IMR-90 (cell line): Measurements from ENCODE around the gene SMIM14. TPM values are rescaled to one million over a fixed set of nuclear protein-coding genes. Genes with fewer than 3 reads are reported as not detected.

Source experiments
- ATAC-seq: fragments of 200-7000 bp; cut with Tn5 transposase; 2 replicates; pipeline ENCODE4 v1.9.1; 2020; ENCODE audit warnings: low read depth, mild to moderate bottlenecking, moderate library complexity
- BruUV-seq: library from RNA; stranded (reverse); fragments of 400-500 nt; replicated peaks from 2 replicates; lab custom pipeline; 2021; lab: Mats Ljungman, UMichigan
- CTCF ChIA-PET: fragments of 300-600 bp; formaldehyde crosslinking; extraction: SDS; loops from one replicate; lab custom pipeline; 2021; ENCODE audit warnings: antibody characterized with exemption; lab: Yijun Ruan, JAX
- POLR2A ChIA-PET: fragments of 300-600 bp; sonication (Branson Sonifier 250); formaldehyde crosslinking; loops from one replicate; lab custom pipeline; 2022; ENCODE audit warnings: antibody characterized with exemption; ENCODE audit not compliant: unreplicated experiment; lab: Charles Lee
- DNase-seq: peaks from one replicate; pipeline ENCODE4 v3.0.0; 2013
- H2AFZ ChIP-seq: replicated peaks from 2 replicates; pipeline ENCODE3; 2013; ENCODE audit warnings: low read length, mild to moderate bottlenecking; ENCODE audit not compliant: poor library complexity
- H2AK5ac ChIP-seq: 2 replicates; pipeline ENCODE4 v1.6.1; 2013; ENCODE audit warnings: low read depth, low read length, inconsistent platforms
- H2AK9ac ChIP-seq: replicated peaks from 2 replicates; pipeline ENCODE3; 2013; ENCODE audit warnings: mild to moderate bottlenecking, low read depth, low read length, moderate library complexity; ENCODE audit not compliant: poor library complexity
- H2BK120ac ChIP-seq: 2 replicates; pipeline ENCODE4 v1.6.1; 2013; ENCODE audit warnings: low read depth, low read length, inconsistent platforms
- H2BK15ac ChIP-seq: 3 replicates; pipeline ENCODE4 v1.6.1; 2013; ENCODE audit warnings: low read depth, low read length, inconsistent platforms
- H2BK20ac ChIP-seq: 2 replicates; pipeline ENCODE4 v1.6.1; 2013; ENCODE audit warnings: low read depth, mild to moderate bottlenecking, inconsistent platforms, low read length, moderate library complexity
- H2BK5ac ChIP-seq: 2 replicates; pipeline ENCODE4 v1.6.1; 2013; ENCODE audit warnings: mild to moderate bottlenecking, low read depth, low read length, inconsistent platforms; ENCODE audit not compliant: poor library complexity, severe bottlenecking
- H3K14ac ChIP-seq: replicated peaks from 2 replicates; pipeline ENCODE4 v1.6.1; 2013; ENCODE audit warnings: low read depth, low read length, inconsistent platforms
- H3K18ac ChIP-seq: 2 replicates; pipeline ENCODE4 v1.6.1; 2013; ENCODE audit warnings: low read depth, low read length, control low read depth
- H3K23ac ChIP-seq: 2 replicates; pipeline ENCODE4 v1.6.1; 2013; ENCODE audit warnings: low read depth, low read length, inconsistent platforms
- H3K27ac ChIP-seq: 2 replicates; pipeline ENCODE4 v1.5.1; 2013; ENCODE audit warnings: mild to moderate bottlenecking, control low read depth, low read length; ENCODE audit not compliant: insufficient read depth
- H3K27me3 ChIP-seq: 2 replicates; pipeline ENCODE4 v1.6.1; 2013; ENCODE audit warnings: low read length; ENCODE audit not compliant: control insufficient read depth, insufficient read depth
- H3K36me3 ChIP-seq: 2 replicates; pipeline ENCODE4 v1.6.1; 2013; ENCODE audit warnings: low read length, mixed read lengths; ENCODE audit not compliant: control insufficient read depth, insufficient read depth
- H3K4ac ChIP-seq: 2 replicates; pipeline ENCODE4 v1.6.1; 2013; ENCODE audit warnings: low read depth, low read length, inconsistent platforms
- H3K4me1 ChIP-seq: 2 replicates; pipeline ENCODE4 v1.6.1; 2013; ENCODE audit warnings: low read length, mixed read lengths; ENCODE audit not compliant: control insufficient read depth, insufficient read depth
- H3K4me2 ChIP-seq: 2 replicates; pipeline ENCODE4 v1.6.1; 2013; ENCODE audit warnings: low read depth, mild to moderate bottlenecking, control low read depth, low read length, moderate library complexity
- H3K4me3 ChIP-seq: 2 replicates; pipeline ENCODE4 v1.5.1; 2013; ENCODE audit warnings: low read depth, mild to moderate bottlenecking, control low read depth, low read length, moderate library complexity; ENCODE audit not compliant: insufficient read depth
- H3K56ac ChIP-seq: 2 replicates; pipeline ENCODE4 v1.6.1; 2013; ENCODE audit warnings: low read length, inconsistent platforms; ENCODE audit not compliant: insufficient read depth; ENCODE audit errors: extremely low read depth
- H3K79me1 ChIP-seq, 2 experiments: 2 replicates each; pipeline ENCODE4 v1.6.1; 2013; ENCODE audit warnings: low read length in 2 of 2, inconsistent platforms in 1 of 2, low read depth in 1 of 2
- H3K9ac ChIP-seq: 2 replicates; pipeline ENCODE4 v1.6.1; 2013; ENCODE audit warnings: low read depth, low read length, control low read depth
- H3K9me1 ChIP-seq: 2 replicates; pipeline ENCODE4 v1.6.1; 2013; ENCODE audit warnings: low read length, inconsistent platforms; ENCODE audit not compliant: insufficient read depth
- H3K9me3 ChIP-seq: 2 replicates; pipeline ENCODE4 v1.6.1; 2013; ENCODE audit warnings: low read length; ENCODE audit not compliant: control insufficient read depth, insufficient read depth
- H4K20me1 ChIP-seq: 2 replicates; pipeline ENCODE4 v1.6.1; 2013; ENCODE audit warnings: low read length, inconsistent platforms; ENCODE audit not compliant: insufficient read depth
- H4K5ac ChIP-seq: 2 replicates; pipeline ENCODE4 v1.6.1; 2013; ENCODE audit warnings: mild to moderate bottlenecking, low read depth, low read length, control low read depth
- H4K8ac ChIP-seq, 2 experiments: 2 replicates each; pipeline ENCODE4 v1.6.1; 2013; ENCODE audit warnings: low read depth in 2 of 2, low read length in 2 of 2, control low read depth in 1 of 2, inconsistent platforms in 1 of 2
- H4K91ac ChIP-seq: 2 replicates; pipeline ENCODE4 v1.6.1; 2013; ENCODE audit warnings: low read depth, low read length, inconsistent platforms; ENCODE audit not compliant: insufficient read depth
- CHD1 ChIP-seq: IDR thresholded peaks from 2 replicates; pipeline ENCODE4 v1.6.1; 2012; ENCODE audit warnings: low read depth, low read length, improper control_type of control experiment
- MAFK ChIP-seq: IDR thresholded peaks from 2 replicates; pipeline ENCODE4 v1.6.1; 2012; ENCODE audit warnings: low read depth, low read length, improper control_type of control experiment
- POLR2A ChIP-seq: IDR thresholded peaks from 2 replicates; pipeline ENCODE4 v1.6.1; 2012; ENCODE audit warnings: mild to moderate bottlenecking, low read depth, low read length
- RFX5 ChIP-seq: IDR thresholded peaks from 2 replicates; pipeline ENCODE4 v1.8.0; 2012; ENCODE audit warnings: low read depth, mild to moderate bottlenecking, low read length, moderate library complexity
- SMC3 ChIP-seq: fragments of 150-350 bp; IDR thresholded peaks from 2 replicates; pipeline ENCODE4 v1.6.1; 2016; ENCODE audit warnings: low read depth, mild to moderate bottlenecking, antibody characterized with exemption, low read length, moderate library complexity
- WGBS, 2 experiments: methylation state at CpG; one replicate each; pipeline versions ENCODE4 v1.1.5 to v1.1.7; 2013; ENCODE audit warnings: missing lambda C conversion rate in 2 of 2; ENCODE audit not compliant: insufficient read length in 1 of 2; ENCODE audit errors: extremely low coverage in 2 of 2; 5-methylcytosine and 5-hydroxymethylcytosine counted together
- dilution Hi-C: fragments of 300-500 bp; cut with HindIII; formaldehyde crosslinking; loops from one replicate; pipeline ENCODE4 v1.14.3; 2018; ENCODE audit warnings: low sequenced_read_pairs; ENCODE audit not compliant: unreplicated experiment
- in situ Hi-C: fragments of 300-500 bp; cut with MboI; formaldehyde crosslinking; loops from 3 replicates; pipeline ENCODE4 v1.14.3; 2019; ENCODE audit warnings: low sequenced_read_pairs, inconsistent platforms, mixed read lengths
- intact Hi-C: fragments of 100-400 bp; cut with micrococcal nuclease; formaldehyde crosslinking; loops from 2 replicates; pipeline ENCODE4 v1.10.0; 2022
- polyA plus RNA-seq, 3 experiments: library from polyadenylated mRNA; depleted of rRNA; stranded (reverse); fragments of >200 nt; gene quantifications; 2 replicates each; pipeline ENCODE4 v1.2.3, GENCODE V29; 2012; ENCODE audit warnings: low replicate concordance in 1 of 3
- total RNA-seq: library from RNA; depleted of rRNA; stranded (reverse); fragments of >200 nt; gene quantifications from 2 replicates; pipeline ENCODE4 v1.2.3, GENCODE V29; 2012

Gene SMIM14
- total and polyA plus RNA-seq, 2 of the 4 experiments (the other 2 are of a cell fraction): 15.6 to 20.9 TPM

- Histone ChIP-seq H3K4me1 (peaks cover 13% of the 10 kb centered on the region), H3K79me1 (peaks cover 0 to 8% of the 10 kb centered on the region in 2 experiments; a peak in 1 of 4 replicates), H3K9me3 (no peaks in the 10 kb centered on the region), H3K9ac (no peak overlapping the region), H3K27ac (peak overlapping the region; percentile 87; the same call in 1 of the 2 replicates), H2AK5ac (no peak overlapping the region), H3K9me1 (peaks cover 4% of the 10 kb centered on the region), H3K4me3 (no peak overlapping the region), H4K20me1 (0 out of 2 replicates have a peak, but pooled peaks cover 3% of the 10 kb centered on the region), H3K23ac (no peak overlapping the region), H4K5ac (no peak overlapping the region; the same call in 1 of the 2 replicates), H4K91ac (0 out of 2 replicates have a peak overlapping the region, but pooled peaks have one; percentile 27), H3K36me3 (no peaks in the 10 kb centered on the region; the same call in 1 of the 2 replicates), H3K56ac (no peak overlapping the region), H4K8ac (peak overlapping the region in 1 of 2 experiments; percentile 15; a peak in 1 of 4 replicates), H2BK20ac (no peak overlapping the region), H2BK5ac (peak overlapping the region; percentile 57), H3K18ac (peak overlapping the region; percentile 90), H2AK9ac (no peak overlapping the region), H2BK15ac (no peak overlapping the region), H2AFZ (no peak overlapping the region), H3K4me2 (no peak overlapping the region), H3K14ac (no peak overlapping the region), H3K27me3 (no peaks in the 10 kb centered on the region), H3K4ac (peak overlapping the region; percentile 6; the same call in 1 of the 2 replicates), H2BK120ac (0 out of 2 replicates have a peak overlapping the region, but pooled peaks have one; percentile 11)
- no peak for TF ChIP-seq CHD1
- no peak for TF ChIP-seq POLR2A
- no peak for TF ChIP-seq SMC3
- TF ChIP-seq MAFK: no peak
- no peak for TF ChIP-seq RFX5
- POLR2A ChIA-PET: no interaction called here
- intact Hi-C loops (loop anchor here (1.0 kb wide), 1 partner anchor 10 kb away; no protein-coding TSS in a partner anchor), in situ Hi-C loops (no loop called here), dilution Hi-C loops (no loop called here)
- DNase-seq (peak; percentile 45), ATAC-seq (peak; percentile 61)
- BruUV-seq: no TSS peak
- CTCF ChIA-PET: interaction anchor here (0.5 to 1.0 kb wide), 2 partner anchors 11 to 21 kb away, joined by 3 read pairs; partner anchors contain the start of gene UGDH
- WGBS, 2 experiments: no CpG with 5 or more reads among the region's 3 CpGs
Measured at GRCh38 chr4:39548425-39549067, 90.1 kb downstream of the SMIM14 start.
